Right lobe of liver (tissue), 4 donors: ENCODE data around the gene ADCY9.

Source experiments
- CTCF ChIP-seq, 4 donors: fragments of 200-600 bp in 3 of 4; fragments of 450-650 bp in 1 of 4; IDR thresholded peaks; one replicate each; pipeline versions ENCODE4 v1.5.1 to v1.8.0; 2016 to 2022; ENCODE audit warnings: antibody characterized with exemption in 4 of 4, mild to moderate bottlenecking in 2 of 4
- POLR2A ChIP-seq: fragments of 450-650 bp; IDR thresholded peaks from one replicate; pipeline ENCODE4 v1.6.1; 2017; ENCODE audit warnings: antibody characterized with exemption, mild to moderate bottlenecking
- donor health status: DM: no; HTN: no; CAD: no.
- donor health status: DM: no; HTN: no; CAD: no.
- donor health status: DM: no; HTN: yes; CAD: no.

- TF ChIP-seq CTCF (IDR thresholded peaks at IDR 0.05) = no peak
- TF ChIP-seq POLR2A = no peak
These were observed 82.3 kb downstream of the ADCY9 start for GRCh38 chr16:4033951-4034350.
